22Rv1 (cell line): ENCODE results near the gene CDT1.

Experiments
- CTCF ChIP-seq: fragments of 450-650 bp; IDR thresholded peaks from 2 replicates; pipeline ENCODE4 v1.5.1; 2017; ENCODE audit warnings: mild to moderate bottlenecking
- ZFX ChIP-seq: fragments of 450-650 bp; IDR thresholded peaks from 2 replicates; pipeline ENCODE4 v1.6.1; 2017; ENCODE audit warnings: antibody characterized with exemption, borderline replicate concordance

- TF ChIP-seq CTCF = no peak
- TF ChIP-seq ZFX = no peak
Measured at GRCh38 chr16:88792668-88793250, 10.8 kb upstream of the CDT1 start.
